B cell (primary cell): ENCODE data around the gene HES2. TPM values are rescaled to one million over a fixed set of nuclear protein-coding genes. Genes with fewer than 3 reads are reported as not detected.

ENCODE experiments used
- ATAC-seq: fragments of 200-7000 bp; cut with Tn5 transposase; one replicate; pipeline ENCODE4 v1.10.0; 2021; ENCODE audit warnings: low read depth, mild to moderate bottlenecking, moderate number of reproducible peaks, moderate library complexity
- CTCF ChIA-PET: fragments of 350-600 bp; sonication (Branson Sonifier 250); formaldehyde crosslinking; loops from one replicate; lab custom pipeline; 2021; ENCODE audit warnings: antibody characterized with exemption, inconsistent platforms; lab: Charles Lee
- POLR2A ChIA-PET: fragments of 350-600 bp; sonication (Branson Sonifier 250); formaldehyde crosslinking; loops from one replicate; lab custom pipeline; 2021; ENCODE audit warnings: antibody characterized with exemption; lab: Charles Lee
- DNase-seq: peaks from one replicate; pipeline ENCODE4 v3.0.0; 2013
- H2AFZ ChIP-seq: 2 replicates; pipeline ENCODE4 v1.6.1; 2012; ENCODE audit warnings: mild to moderate bottlenecking, low read depth, low read length; ENCODE audit not compliant: insufficient read depth, poor library complexity, severe bottlenecking
- H3K27ac ChIP-seq, 2 donors: 1 replicate in 1 of 2; 2 replicates in 1 of 2; pipeline ENCODE4 v1.5.1; 2012 to 2013; ENCODE audit warnings: low read length in 2 of 2, mild to moderate bottlenecking in 2 of 2, moderate library complexity in 1 of 2
- H3K27me3 ChIP-seq, 4 experiments: fragments of 200-600 bp in 1 of 4; sonication (generic) in 1 of 4; replicated peaks in 1 of 4; 1 replicate in 2 of 4; 2 replicates in 2 of 4; pipeline versions ENCODE4 v1.6.1 to v1.7.0; 2013 to 2016; ENCODE audit warnings: low read length in 3 of 4, mild to moderate bottlenecking in 2 of 4, mixed read lengths in 1 of 4, moderate library complexity in 1 of 4; ENCODE audit not compliant: insufficient read depth in 4 of 4, control insufficient read depth in 3 of 4; ENCODE audit errors: control extremely low read depth in 1 of 4
- H3K36me3 ChIP-seq, 2 experiments: replicated peaks in 1 of 2; 1 replicate in 1 of 2; 2 replicates in 1 of 2; pipeline versions ENCODE4 v1.6.1 to v1.7.1; 2013; ENCODE audit warnings: low read length in 1 of 2; ENCODE audit not compliant: insufficient read depth in 2 of 2, control insufficient read depth in 1 of 2; ENCODE audit errors: control extremely low read depth in 1 of 2, extremely low read depth in 1 of 2
- H3K4me1 ChIP-seq, 2 donors: fragments of 200-600 bp in 1 of 2; sonication (generic) in 1 of 2; 1 replicate in 1 of 2; 2 replicates in 1 of 2; pipeline versions ENCODE4 v1.5.1 to v1.6.1; 2013 to 2017; ENCODE audit warnings: low read length in 2 of 2; ENCODE audit not compliant: control insufficient read depth in 2 of 2, insufficient read depth in 2 of 2
- H3K4me2 ChIP-seq: replicated peaks from 2 replicates; pipeline ENCODE3; 2012; ENCODE audit warnings: mild to moderate bottlenecking, low read depth, low read length; ENCODE audit not compliant: poor library complexity, severe bottlenecking
- H3K4me3 ChIP-seq, 5 experiments: fragments of 200-600 bp in 1 of 5; sonication (generic) in 1 of 5; 1 replicate in 3 of 5; 2 replicates in 2 of 5; pipeline versions ENCODE4 v1.5.1 to v1.7.0; 2011 to 2016; ENCODE audit warnings: low read length in 4 of 5, mild to moderate bottlenecking in 4 of 5, low read depth in 2 of 5, control low read depth in 1 of 5, moderate library complexity in 1 of 5; ENCODE audit not compliant: insufficient read depth in 1 of 5; ENCODE audit errors: control extremely low read depth in 1 of 5, extremely low read depth in 1 of 5
- H3K79me2 ChIP-seq: fragments of 200-600 bp; sonication (generic); one replicate; pipeline ENCODE4 v1.6.0; 2016; ENCODE audit warnings: low read length; ENCODE audit not compliant: control insufficient read depth, insufficient read depth
- H3K9ac ChIP-seq: fragments of 200-600 bp; sonication (generic); 2 replicates; pipeline ENCODE4 v1.6.1; 2017; ENCODE audit warnings: mild to moderate bottlenecking, low read length, moderate library complexity
- H3K9me3 ChIP-seq, 3 donors: one replicate each; pipeline versions ENCODE4 v1.6.1 to v1.7.1; 2013; ENCODE audit warnings: low read length in 2 of 3; ENCODE audit not compliant: control insufficient read depth in 2 of 3, insufficient read depth in 1 of 3; ENCODE audit errors: control extremely low read depth in 1 of 3
- H4K20me1 ChIP-seq: 2 replicates; pipeline ENCODE4 v1.6.0; 2012; ENCODE audit warnings: mild to moderate bottlenecking, low read length; ENCODE audit not compliant: insufficient read depth, control insufficient read depth, poor library complexity, severe bottlenecking
- H3K27ac Mint-ChIP-seq: one replicate; pipeline ENCODE4 v1.8.0; 2021; ENCODE audit warnings: mixed read lengths
- H3K27me3 Mint-ChIP-seq: one replicate; pipeline ENCODE4 v1.8.0; 2021; ENCODE audit warnings: mixed read lengths
- H3K4me1 Mint-ChIP-seq: one replicate; pipeline ENCODE4 v1.8.0; 2021; ENCODE audit warnings: mixed read lengths
- H3K4me3 Mint-ChIP-seq: one replicate; pipeline ENCODE4 v1.8.0; 2021; ENCODE audit warnings: mixed read lengths
- H3K9me3 Mint-ChIP-seq: one replicate; pipeline ENCODE4 v1.8.0; 2022; ENCODE audit warnings: mixed read lengths; ENCODE audit not compliant: insufficient read depth
- CTCF ChIP-seq: fragments of 200-600 bp; IDR thresholded peaks from one replicate; pipeline ENCODE4 v1.8.0; 2022; ENCODE audit warnings: antibody characterized with exemption, mild to moderate bottlenecking
- EZH2 ChIP-seq: IDR thresholded peaks from 2 replicates; pipeline ENCODE4 v1.6.1; 2012; ENCODE audit warnings: borderline replicate concordance, low read depth, mild to moderate bottlenecking, moderate library complexity, low read length; ENCODE audit not compliant: insufficient read depth, poor library complexity, severe bottlenecking
- WGBS: methylation state at CpG from one replicate; pipeline ENCODE4 v1.1.5; 2013; ENCODE audit warnings: missing lambda C conversion rate; ENCODE audit not compliant: insufficient coverage; 5-methylcytosine and 5-hydroxymethylcytosine counted together
- intact Hi-C: fragments of 100-400 bp; cut with micrococcal nuclease; formaldehyde crosslinking; loops from one replicate; pipeline ENCODE4 v1.10.0; 2022
- polyA plus RNA-seq: library from polyadenylated mRNA; depleted of rRNA; stranded (reverse); fragments of >200 nt; gene quantifications from 2 replicates; pipeline ENCODE4 v1.2.3, GENCODE V29; 2012
- total RNA-seq, 2 donors: library from RNA; stranded (reverse); fragments of 120-200 nt in 1 of 2; gene quantifications; 1 replicate in 1 of 2; 2 replicates in 1 of 2; pipeline versions ENCODE4 v1.2.3 to v1.2.4, GENCODE V29; 2013 to 2022

Gene HES2
- total and polyA plus RNA-seq, 2 donors (not counting 1 experiment from before 2014, with no cell fraction given) = not detected

- intact Hi-C loops = no loop called here
- no peak overlapping the region for H3K27ac ChIP-seq
- Mint-ChIP-seq H3K27me3 (peaks cover 42% of the 10 kb centered on the region), H3K27ac (no peak overlapping the region), H3K4me3 (peak overlapping the region; percentile 71), H3K9me3 (no peaks in the 10 kb centered on the region), H3K4me1 (peaks cover 23% of the 10 kb centered on the region)
- WGBS = 98% methylated on average over 40 of the region's 40 CpGs
- H3K9ac ChIP-seq = no peak overlapping the region
- H4K20me1 ChIP-seq = no peaks in the 10 kb centered on the region
- peak overlapping the region; percentile 72 for H3K4me2 ChIP-seq
- H3K4me3 ChIP-seq = no peak overlapping the region
- peaks cover 0 to 52% (median 20%) of the 10 kb centered on the region in 4 experiments for H3K27me3 ChIP-seq
- no peaks in the 10 kb centered on the region for H3K9me3 ChIP-seq
- no peak for DNase-seq
- peaks cover 16 to 23% of the 10 kb centered on the region in 2 donors for H3K4me1 ChIP-seq
- no peaks in the 10 kb centered on the region for H3K79me2 ChIP-seq
- ChIA-PET CTCF (no interaction called here), POLR2A (no interaction called here)
- TF ChIP-seq CTCF (no peak), EZH2 (no peak)
- H3K36me3 ChIP-seq = no peaks in the 10 kb centered on the region
- no peak overlapping the region for H2AFZ ChIP-seq
- no peak for ATAC-seq
These were observed 41.4 kb upstream of the HES2 start for GRCh38 chr1:6461051-6461530.

GRCh38 chr1:6460301-6461050 is 40.8 kb upstream of the HES2 start:
- Histone ChIP-seq H2AFZ (peak overlapping the region; percentile 54), H3K27me3 (peaks cover 0 to 50% (median 19%) of the 10 kb centered on the region in 4 experiments), H3K4me2 (peak overlapping the region; percentile 72), H3K79me2 (no peaks in the 10 kb centered on the region), H3K9me3 (no peaks in the 10 kb centered on the region), H3K4me1 (peaks cover 16 to 20% of the 10 kb centered on the region in 2 donors), H3K4me3 (peak overlapping the region in 2 of 5 experiments; percentile 32 to 50), H3K9ac (peak overlapping the region; percentile 37), H3K27ac (no peak overlapping the region), H4K20me1 (no peaks in the 10 kb centered on the region), H3K36me3 (no peaks in the 10 kb centered on the region)
- DNase-seq = peak; percentile 63
- Mint-ChIP-seq H3K4me3 (peak overlapping the region; percentile 71), H3K4me1 (peaks cover 23% of the 10 kb centered on the region), H3K27me3 (peaks cover 44% of the 10 kb centered on the region), H3K27ac (peak overlapping the region; percentile 20), H3K9me3 (no peaks in the 10 kb centered on the region)
- intact Hi-C loops = no loop called here
- POLR2A ChIA-PET = no interaction called here
- peak; percentile 48 for ATAC-seq
- TF ChIP-seq CTCF = no peak
- TF ChIP-seq EZH2 = no peak
- 32% methylated on average over 35 of the region's 39 CpGs for WGBS
- CTCF ChIA-PET = interaction anchor here (0.9 to 1.0 kb wide), 2 partner anchors 12 to 16 kb away, joined by 3 read pairs; no protein-coding TSS in a partner anchor
